IMR-90 (cell line): ENCODE measurements around the gene PACSIN2. TPM values are rescaled to one million over a fixed set of nuclear protein-coding genes. Genes with fewer than 3 reads are reported as not detected.

ENCODE experiments used
- ATAC-seq: fragments of 200-7000 bp; cut with Tn5 transposase; 2 replicates; pipeline ENCODE4 v1.9.1; 2020; ENCODE audit warnings: low read depth, mild to moderate bottlenecking, moderate library complexity
- BruUV-seq: library from RNA; stranded (reverse); fragments of 400-500 nt; replicated peaks from 2 replicates; lab custom pipeline; 2021; lab: Mats Ljungman, UMichigan
- CTCF ChIA-PET: fragments of 300-600 bp; formaldehyde crosslinking; extraction: SDS; loops from one replicate; lab custom pipeline; 2021; ENCODE audit warnings: antibody characterized with exemption; lab: Yijun Ruan, JAX
- POLR2A ChIA-PET: fragments of 300-600 bp; sonication (Branson Sonifier 250); formaldehyde crosslinking; loops from one replicate; lab custom pipeline; 2022; ENCODE audit warnings: antibody characterized with exemption; ENCODE audit not compliant: unreplicated experiment; lab: Charles Lee
- DNase-seq: peaks from one replicate; pipeline ENCODE4 v3.0.0; 2013
- H2AFZ ChIP-seq: replicated peaks from 2 replicates; pipeline ENCODE3; 2013; ENCODE audit warnings: low read length, mild to moderate bottlenecking; ENCODE audit not compliant: poor library complexity
- H2AK5ac ChIP-seq: 2 replicates; pipeline ENCODE4 v1.6.1; 2013; ENCODE audit warnings: low read depth, low read length, inconsistent platforms
- H2AK9ac ChIP-seq: replicated peaks from 2 replicates; pipeline ENCODE3; 2013; ENCODE audit warnings: mild to moderate bottlenecking, low read depth, low read length, moderate library complexity; ENCODE audit not compliant: poor library complexity
- H2BK120ac ChIP-seq: 2 replicates; pipeline ENCODE4 v1.6.1; 2013; ENCODE audit warnings: low read depth, low read length, inconsistent platforms
- H2BK15ac ChIP-seq: 3 replicates; pipeline ENCODE4 v1.6.1; 2013; ENCODE audit warnings: low read depth, low read length, inconsistent platforms
- H2BK20ac ChIP-seq: 2 replicates; pipeline ENCODE4 v1.6.1; 2013; ENCODE audit warnings: low read depth, mild to moderate bottlenecking, inconsistent platforms, low read length, moderate library complexity
- H2BK5ac ChIP-seq: 2 replicates; pipeline ENCODE4 v1.6.1; 2013; ENCODE audit warnings: mild to moderate bottlenecking, low read depth, low read length, inconsistent platforms; ENCODE audit not compliant: poor library complexity, severe bottlenecking
- H3K14ac ChIP-seq: replicated peaks from 2 replicates; pipeline ENCODE4 v1.6.1; 2013; ENCODE audit warnings: low read depth, low read length, inconsistent platforms
- H3K18ac ChIP-seq: 2 replicates; pipeline ENCODE4 v1.6.1; 2013; ENCODE audit warnings: low read depth, low read length, control low read depth
- H3K23ac ChIP-seq: 2 replicates; pipeline ENCODE4 v1.6.1; 2013; ENCODE audit warnings: low read depth, low read length, inconsistent platforms
- H3K27ac ChIP-seq: 2 replicates; pipeline ENCODE4 v1.5.1; 2013; ENCODE audit warnings: mild to moderate bottlenecking, control low read depth, low read length; ENCODE audit not compliant: insufficient read depth
- H3K27me3 ChIP-seq: 2 replicates; pipeline ENCODE4 v1.6.1; 2013; ENCODE audit warnings: low read length; ENCODE audit not compliant: control insufficient read depth, insufficient read depth
- H3K36me3 ChIP-seq: 2 replicates; pipeline ENCODE4 v1.6.1; 2013; ENCODE audit warnings: low read length, mixed read lengths; ENCODE audit not compliant: control insufficient read depth, insufficient read depth
- H3K4ac ChIP-seq: 2 replicates; pipeline ENCODE4 v1.6.1; 2013; ENCODE audit warnings: low read depth, low read length, inconsistent platforms
- H3K4me1 ChIP-seq: 2 replicates; pipeline ENCODE4 v1.6.1; 2013; ENCODE audit warnings: low read length, mixed read lengths; ENCODE audit not compliant: control insufficient read depth, insufficient read depth
- H3K4me2 ChIP-seq: 2 replicates; pipeline ENCODE4 v1.6.1; 2013; ENCODE audit warnings: low read depth, mild to moderate bottlenecking, control low read depth, low read length, moderate library complexity
- H3K4me3 ChIP-seq: 2 replicates; pipeline ENCODE4 v1.5.1; 2013; ENCODE audit warnings: low read depth, mild to moderate bottlenecking, control low read depth, low read length, moderate library complexity; ENCODE audit not compliant: insufficient read depth
- H3K56ac ChIP-seq: 2 replicates; pipeline ENCODE4 v1.6.1; 2013; ENCODE audit warnings: low read length, inconsistent platforms; ENCODE audit not compliant: insufficient read depth; ENCODE audit errors: extremely low read depth
- H3K79me1 ChIP-seq, 2 experiments: 2 replicates each; pipeline ENCODE4 v1.6.1; 2013; ENCODE audit warnings: low read length in 2 of 2, inconsistent platforms in 1 of 2, low read depth in 1 of 2
- H3K9ac ChIP-seq: 2 replicates; pipeline ENCODE4 v1.6.1; 2013; ENCODE audit warnings: low read depth, low read length, control low read depth
- H3K9me1 ChIP-seq: 2 replicates; pipeline ENCODE4 v1.6.1; 2013; ENCODE audit warnings: low read length, inconsistent platforms; ENCODE audit not compliant: insufficient read depth
- H3K9me3 ChIP-seq: 2 replicates; pipeline ENCODE4 v1.6.1; 2013; ENCODE audit warnings: low read length; ENCODE audit not compliant: control insufficient read depth, insufficient read depth
- H4K20me1 ChIP-seq: 2 replicates; pipeline ENCODE4 v1.6.1; 2013; ENCODE audit warnings: low read length, inconsistent platforms; ENCODE audit not compliant: insufficient read depth
- H4K5ac ChIP-seq: 2 replicates; pipeline ENCODE4 v1.6.1; 2013; ENCODE audit warnings: mild to moderate bottlenecking, low read depth, low read length, control low read depth
- H4K8ac ChIP-seq, 2 experiments: 2 replicates each; pipeline ENCODE4 v1.6.1; 2013; ENCODE audit warnings: low read depth in 2 of 2, low read length in 2 of 2, control low read depth in 1 of 2, inconsistent platforms in 1 of 2
- H4K91ac ChIP-seq: 2 replicates; pipeline ENCODE4 v1.6.1; 2013; ENCODE audit warnings: low read depth, low read length, inconsistent platforms; ENCODE audit not compliant: insufficient read depth
- CTCF ChIP-seq: conservative IDR thresholded peaks from 2 replicates; pipeline ENCODE4 v1.5.1; 2012; ENCODE audit warnings: mild to moderate bottlenecking, low read depth, low read length, improper control_type of control experiment
- ELK1 ChIP-seq: fragments of 150-350 bp; IDR thresholded peaks from 2 replicates; pipeline ENCODE4 v1.6.1; 2016; ENCODE audit warnings: low read depth, mild to moderate bottlenecking, low read length, moderate library complexity, borderline replicate concordance
- MAFK ChIP-seq: IDR thresholded peaks from 2 replicates; pipeline ENCODE4 v1.6.1; 2012; ENCODE audit warnings: low read depth, low read length, improper control_type of control experiment
- MXI1 ChIP-seq: IDR thresholded peaks from 2 replicates; pipeline ENCODE4 v1.6.1; 2012; ENCODE audit warnings: low read depth, mild to moderate bottlenecking, low read length, moderate library complexity, borderline replicate concordance
- NFE2L2 ChIP-seq: fragments of 150-350 bp; IDR thresholded peaks from 2 replicates; pipeline ENCODE4 v1.6.1; 2016; ENCODE audit warnings: low read depth, mild to moderate bottlenecking, low read length
- POLR2A ChIP-seq: IDR thresholded peaks from 2 replicates; pipeline ENCODE4 v1.6.1; 2012; ENCODE audit warnings: mild to moderate bottlenecking, low read depth, low read length
- RAD21 ChIP-seq: IDR thresholded peaks from 2 replicates; pipeline ENCODE4 v1.6.1; 2012; ENCODE audit warnings: low read length, improper control_type of control experiment
- SMC3 ChIP-seq: fragments of 150-350 bp; IDR thresholded peaks from 2 replicates; pipeline ENCODE4 v1.6.1; 2016; ENCODE audit warnings: low read depth, mild to moderate bottlenecking, antibody characterized with exemption, low read length, moderate library complexity
- WGBS, 2 experiments: methylation state at CpG; one replicate each; pipeline versions ENCODE4 v1.1.5 to v1.1.7; 2013; ENCODE audit warnings: missing lambda C conversion rate in 2 of 2; ENCODE audit not compliant: insufficient read length in 1 of 2; ENCODE audit errors: extremely low coverage in 2 of 2; 5-methylcytosine and 5-hydroxymethylcytosine counted together
- dilution Hi-C: fragments of 300-500 bp; cut with HindIII; formaldehyde crosslinking; loops from one replicate; pipeline ENCODE4 v1.14.3; 2018; ENCODE audit warnings: low sequenced_read_pairs; ENCODE audit not compliant: unreplicated experiment
- in situ Hi-C: fragments of 300-500 bp; cut with MboI; formaldehyde crosslinking; loops from 3 replicates; pipeline ENCODE4 v1.14.3; 2019; ENCODE audit warnings: low sequenced_read_pairs, inconsistent platforms, mixed read lengths
- intact Hi-C: fragments of 100-400 bp; cut with micrococcal nuclease; formaldehyde crosslinking; loops from 2 replicates; pipeline ENCODE4 v1.10.0; 2022
- polyA plus RNA-seq, 3 experiments: library from polyadenylated mRNA; depleted of rRNA; stranded (reverse); fragments of >200 nt; gene quantifications; 2 replicates each; pipeline ENCODE4 v1.2.3, GENCODE V29; 2012; ENCODE audit warnings: low replicate concordance in 1 of 3
- total RNA-seq: library from RNA; depleted of rRNA; stranded (reverse); fragments of >200 nt; gene quantifications from 2 replicates; pipeline ENCODE4 v1.2.3, GENCODE V29; 2012

PACSIN2 gene
- total and polyA plus RNA-seq, 2 of the 4 experiments (the other 2 are of a cell fraction): 85.0 to 118 TPM

GRCh38 chr22:42820045-42820763 is 194.7 kb downstream of the PACSIN2 start:
- H3K14ac ChIP-seq: no peak overlapping the region
- no peak overlapping the region for H2BK15ac ChIP-seq
- dilution Hi-C loops (no loop called here), intact Hi-C loops (loop anchor here (1.0 kb wide), 4 partner anchors 40 to 204 kb away; no protein-coding TSS in a partner anchor), in situ Hi-C loops (no loop called here)
- no peak overlapping the region for H4K91ac ChIP-seq
- H4K20me1 ChIP-seq: peaks cover 17% of the 10 kb centered on the region
- peaks cover 10% of the 10 kb centered on the region for H3K4me1 ChIP-seq
- H2BK20ac ChIP-seq: no peak overlapping the region
- H3K27ac ChIP-seq: no peak overlapping the region
- no peak overlapping the region for H4K8ac ChIP-seq
- WGBS, 2 experiments: 50% methylated on average over 4 of the region's 9 CpGs; no CpG with 5 or more reads in 1 of the 2 experiments
- CTCF ChIA-PET: interaction anchor here (0.6 to 1.8 kb wide), 13 partner anchors 9 to 279 kb away, joined by 3 to 8 read pairs (median 4); no protein-coding TSS in a partner anchor
- H3K9ac ChIP-seq: no peak overlapping the region; the same call in 1 of the 2 replicates
- H3K18ac ChIP-seq: no peak overlapping the region
- H3K56ac ChIP-seq: peak overlapping the region; percentile 13; the same call in 1 of the 2 replicates
- no peak overlapping the region for H2AK9ac ChIP-seq
- H3K79me1 ChIP-seq: peaks cover 12 to 49% of the 10 kb centered on the region in 2 experiments; a peak in 3 of 4 replicates
- H3K23ac ChIP-seq: no peak overlapping the region
- H3K27me3 ChIP-seq: no peaks in the 10 kb centered on the region
- H3K9me1 ChIP-seq: peaks cover 4% of the 10 kb centered on the region; the same call in 1 of the 2 replicates
- TF ChIP-seq MXI1 (no peak), ELK1 (no peak), SMC3 (peak; percentile 57), RAD21 (peak; percentile 79), MAFK (peak; percentile 62), POLR2A (no peak), NFE2L2 (no peak), CTCF (peak; percentile 86)
- H2BK120ac ChIP-seq: no peak overlapping the region; the same call in 1 of the 2 replicates
- POLR2A ChIA-PET: interaction anchor here (1.0 kb wide), 2 partner anchors 37 to 204 kb away, joined by 3 to 6 read pairs; partner anchors contain the start of gene ARFGAP3
- no peaks in the 10 kb centered on the region for H3K9me3 ChIP-seq
- H2BK5ac ChIP-seq: peak overlapping the region; percentile 51
- BruUV-seq: no TSS peak
- 0 out of 2 replicates have a peak overlapping the region, but pooled peaks have one; percentile 45 for H2AK5ac ChIP-seq
- peak overlapping the region; percentile 41 for H3K4me2 ChIP-seq
- H2AFZ ChIP-seq: no peak overlapping the region
- H3K36me3 ChIP-seq: peaks cover 33% of the 10 kb centered on the region
- DNase-seq: peak; percentile 93
- no peak overlapping the region for H3K4ac ChIP-seq
- ATAC-seq: peak; percentile 80
- H3K4me3 ChIP-seq: no peak overlapping the region
- H4K5ac ChIP-seq: no peak overlapping the region
